Naive thymus-derived CD4-positive, alpha-beta T cell (primary cell): ENCODE measurements around the gene UBE2B. TPM values are rescaled to one million over a fixed set of nuclear protein-coding genes. Genes with fewer than 3 reads are reported as not detected.
"Not testable (repeated sequence)": the region's sequence is repeated elsewhere in the genome, so short reads cannot be mapped to it uniquely, and the experiment has no call there.

Source experiments
- ATAC-seq: fragments of 150-1000 bp; cut with Tn5 transposase; 2 replicates; pipeline ENCODE4 v1.10.0; 2021; ENCODE audit warnings: mild to moderate bottlenecking, moderate library complexity
- CTCF ChIA-PET: fragments of 350-600 bp; sonication (Branson Sonifier 250); formaldehyde crosslinking; loops from one replicate; lab custom pipeline; 2021; ENCODE audit warnings: antibody characterized with exemption; lab: Charles Lee
- POLR2A ChIA-PET: fragments of 350-600 bp; sonication (Branson Sonifier 250); formaldehyde crosslinking; loops from one replicate; lab custom pipeline; 2021; ENCODE audit warnings: antibody characterized with exemption, inconsistent platforms; lab: Charles Lee
- DNase-seq, 9 donors: peaks; one replicate each; pipeline versions ENCODE4 v3.0.0 to v3.0.0-alpha.2; 2020 to 2022; ENCODE audit warnings: mixed read lengths in 1 of 9
- H3K27ac ChIP-seq: one replicate; pipeline ENCODE4 v1.7.0; 2013; ENCODE audit warnings: mild to moderate bottlenecking, low read depth, low read length, moderate library complexity
- H3K27me3 ChIP-seq, 2 donors: one replicate each; pipeline ENCODE4 v1.7.0; 2013; ENCODE audit warnings: low read length in 2 of 2, mild to moderate bottlenecking in 2 of 2, moderate library complexity in 2 of 2; ENCODE audit not compliant: control insufficient read depth in 2 of 2, insufficient read depth in 2 of 2
- H3K36me3 ChIP-seq, 3 experiments: 1 replicate in 2 of 3; 2 replicates in 1 of 3; pipeline ENCODE4 v1.7.0; 2013; ENCODE audit warnings: low read length in 3 of 3, mild to moderate bottlenecking in 3 of 3, moderate library complexity in 1 of 3; ENCODE audit not compliant: insufficient read depth in 3 of 3, control insufficient read depth in 2 of 3
- H3K4me1 ChIP-seq, 2 donors: one replicate each; pipeline ENCODE4 v1.7.0; 2013; ENCODE audit warnings: low read length in 2 of 2, mild to moderate bottlenecking in 2 of 2, moderate library complexity in 1 of 2; ENCODE audit not compliant: control insufficient read depth in 2 of 2, insufficient read depth in 2 of 2
- H3K4me3 ChIP-seq: 2 replicates; pipeline ENCODE4 v1.7.0; 2013; ENCODE audit warnings: mild to moderate bottlenecking, low read length
- H3K9me3 ChIP-seq, 3 experiments: 1 replicate in 2 of 3; 2 replicates in 1 of 3; pipeline ENCODE4 v1.7.0; 2013; ENCODE audit warnings: low read length in 3 of 3; ENCODE audit not compliant: control insufficient read depth in 2 of 3
- H3K27ac Mint-ChIP-seq, 9 donors: one replicate each; pipeline ENCODE4 v1.8.0; 2020 to 2022; ENCODE audit warnings: mixed read lengths in 9 of 9, mild to moderate bottlenecking in 8 of 9, moderate library complexity in 5 of 9, inconsistent platforms in 2 of 9
- H3K27me3 Mint-ChIP-seq, 5 donors: one replicate each; pipeline ENCODE4 v1.8.0; 2021 to 2022; ENCODE audit warnings: mixed read lengths in 5 of 5, mild to moderate bottlenecking in 1 of 5
- H3K36me3 Mint-ChIP-seq, 5 donors: one replicate each; pipeline ENCODE4 v1.8.0; 2020 to 2022; ENCODE audit warnings: mixed read lengths in 5 of 5, mild to moderate bottlenecking in 3 of 5, inconsistent platforms in 1 of 5
- H3K4me1 Mint-ChIP-seq, 7 donors: one replicate each; pipeline ENCODE4 v1.8.0; 2020 to 2022; ENCODE audit warnings: mixed read lengths in 7 of 7, mild to moderate bottlenecking in 3 of 7, inconsistent platforms in 1 of 7
- H3K4me3 Mint-ChIP-seq, 10 donors: one replicate each; pipeline ENCODE4 v1.8.0; 2020 to 2022; ENCODE audit warnings: mild to moderate bottlenecking in 10 of 10, mixed read lengths in 10 of 10, moderate library complexity in 6 of 10, inconsistent platforms in 2 of 10
- H3K9me3 Mint-ChIP-seq, 11 donors: one replicate each; pipeline ENCODE4 v1.8.0; 2020 to 2022; ENCODE audit warnings: mixed read lengths in 11 of 11, mild to moderate bottlenecking in 4 of 11, inconsistent platforms in 1 of 11, moderate library complexity in 1 of 11
- intact Hi-C, 2 donors: fragments of 100-400 bp; cut with micrococcal nuclease; formaldehyde crosslinking; loops; one replicate each; pipeline ENCODE4 v1.15.1; 2023
- polyA plus RNA-seq, 2 donors: library from polyadenylated mRNA; unstranded; fragments of 300-500 nt; fragmentation: Illumina TruSeq; gene quantifications; one replicate each; pipeline ENCODE4 v1.2.3, GENCODE V29; 2021
- total RNA-seq, 6 experiments: library from RNA in 5 of 6; stranded (reverse) in 5 of 6; gene quantifications; 1 replicate in 5 of 6; 2 replicates in 1 of 6; pipeline ENCODE4 v1.2.3 and lab custom pipeline; 2021 to 2026

Gene UBE2B
- total and polyA plus RNA-seq, 7 experiments from 2014 or later, result 89.2 to 141 (median 117) TPM

GRCh38 chr5:134373633-134374032 is 2.3 kb downstream of the UBE2B start:
- Mint-ChIP-seq H3K4me3 (peak overlapping the region; percentile 41 to 99 (median 88)), H3K36me3 (peaks cover 0 to 24% (median 12%) of the 10 kb centered on the region in 5 donors), H3K27ac (peak overlapping the region in 6 of 9 donors; percentile 34 to 99 (median 94)), H3K4me1 (peaks cover 27 to 72% (median 61%) of the 10 kb centered on the region in 7 donors), H3K9me3 (peaks cover 0 to 13% (median 0%) of the 10 kb centered on the region in 11 donors)
- intact Hi-C loops, result loop anchor here (1.0 to 10.0 kb wide), 5 partner anchors 71 to 1879 kb away; partner anchors contain the start of genes IRF1 (in 1 of the 2), TXNDC15 (in 1 of the 2) and VDAC1 (in 1 of the 2)
- H3K9me3 ChIP-seq, H3K27me3 Mint-ChIP-seq, H3K27me3 ChIP-seq, H3K4me3 ChIP-seq, H3K27ac ChIP-seq, DNase-seq, ATAC-seq, CTCF ChIA-PET: not testable (repeated sequence)
- Histone ChIP-seq H3K4me1 (peaks cover 13 to 23% of the 10 kb centered on the region in 2 donors), H3K36me3 (peaks cover 0 to 27% (median 0%) of the 10 kb centered on the region in 3 experiments)
- POLR2A ChIA-PET, result interaction anchor here (7.1 kb wide), 1 partner anchor 152 kb away, joined by 92 read pairs; the partner anchor contains the start of gene JADE2

- peaks cover 0 to 13% (median 0%) of the 10 kb centered on the region in 11 donors for H3K9me3 Mint-ChIP-seq
- POLR2A ChIA-PET, result interaction anchor here (0.6 to 0.7 kb wide), 2 partner anchors 246 to 286 kb away, joined by 4 to 6 read pairs; no protein-coding TSS in a partner anchor
- peak in 2 of 9 donors; percentile 21 to 38 for DNase-seq
- Histone ChIP-seq H3K27me3 (no peaks in the 10 kb centered on the region), H3K4me3 (no peak overlapping the region), H3K36me3 (peaks cover 0 to 31% (median 0%) of the 10 kb centered on the region in 3 experiments), H3K9me3 (no peaks in the 10 kb centered on the region), H3K4me1 (peaks cover 13 to 19% of the 10 kb centered on the region in 2 donors), H3K27ac (no peak overlapping the region)
- H3K36me3 Mint-ChIP-seq, result peaks cover 0 to 24% (median 12%) of the 10 kb centered on the region in 5 donors
- peak overlapping the region in 8 of 10 donors; percentile 16 to 96 (median 62) for H3K4me3 Mint-ChIP-seq
- intact Hi-C loops, result loop anchor here (1.0 to 10.0 kb wide), 5 partner anchors 72 to 1879 kb away; partner anchors contain the start of genes IRF1 (in 1 of the 2), TXNDC15 (in 1 of the 2) and VDAC1 (in 1 of the 2)
- CTCF ChIA-PET, result no interaction called here
- H3K4me1 Mint-ChIP-seq, result peaks cover 32 to 78% (median 67%) of the 10 kb centered on the region in 7 donors
- no peak for ATAC-seq
- H3K27me3 Mint-ChIP-seq, result peaks cover 0 to 7% (median 0%) of the 10 kb centered on the region in 5 donors
- H3K27ac Mint-ChIP-seq, result peak overlapping the region in 6 of 9 donors; percentile 10 to 98 (median 60)
These were observed 2.9 kb downstream of the UBE2B start for GRCh38 chr5:134374232-134374631.

GRCh38 chr5:134380346-134380745 is 9.0 kb downstream of the UBE2B start:
- peaks cover 28 to 66% (median 48%) of the 10 kb centered on the region in 7 donors for H3K4me1 Mint-ChIP-seq
- Histone ChIP-seq H3K36me3 (peaks cover 12 to 67% (median 22%) of the 10 kb centered on the region in 3 experiments), H3K9me3 (no peaks in the 10 kb centered on the region), H3K4me3 (no peak overlapping the region), H3K27ac (peak overlapping the region; percentile 47), H3K27me3 (no peaks in the 10 kb centered on the region), H3K4me1 (peaks cover 0 to 8% of the 10 kb centered on the region in 2 donors)
- H3K4me3 Mint-ChIP-seq, result peak overlapping the region in 9 of 10 donors; percentile 26 to 82 (median 57)
- H3K27ac Mint-ChIP-seq, result peak overlapping the region in 8 of 9 donors; percentile 0 to 91 (median 79)
- no peaks in the 10 kb centered on the region for H3K27me3 Mint-ChIP-seq
- CTCF ChIA-PET, result no interaction called here
- H3K9me3 Mint-ChIP-seq, result no peaks in the 10 kb centered on the region
- ATAC-seq (peak; percentile 66), DNase-seq (peak in 7 of 9 donors; percentile 16 to 70 (median 47))
- intact Hi-C loops, result loop anchor here in 1 of 2 donors (1.0 kb wide), 1 partner anchor 8 kb away; no protein-coding TSS in a partner anchor
- peaks cover 0 to 40% (median 26%) of the 10 kb centered on the region in 5 donors for H3K36me3 Mint-ChIP-seq
- POLR2A ChIA-PET, result interaction anchor here (1.1 to 3.1 kb wide), 3 partner anchors 9 to 32 kb away, joined by 3 to 28 read pairs (median 10); partner anchors contain the start of genes CDKL3, CDKN2AIPNL and UBE2B

- H3K27me3 Mint-ChIP-seq, H3K4me3 Mint-ChIP-seq, DNase-seq, H3K4me3 ChIP-seq, intact Hi-C loops, CTCF ChIA-PET, H3K27me3 ChIP-seq, H3K4me1 ChIP-seq, H3K9me3 Mint-ChIP-seq, H3K27ac ChIP-seq, ATAC-seq, H3K9me3 ChIP-seq: not testable (repeated sequence)
- H3K4me1 Mint-ChIP-seq, result peaks cover 25 to 52% (median 42%) of the 10 kb centered on the region in 7 donors
- peaks cover 12 to 71% (median 24%) of the 10 kb centered on the region in 3 experiments for H3K36me3 ChIP-seq
- POLR2A ChIA-PET, result interaction anchor here (0.6 to 3.1 kb wide), 5 partner anchors 11 to 459 kb away, joined by 3 to 28 read pairs (median 3); partner anchors contain the start of gene UBE2B
- H3K27ac Mint-ChIP-seq, result peak overlapping the region in 3 of 9 donors; percentile 33 to 67 (median 51)
- H3K36me3 Mint-ChIP-seq, result peaks cover 0 to 40% (median 23%) of the 10 kb centered on the region in 5 donors
These were observed 10.8 kb downstream of the UBE2B start for GRCh38 chr5:134382204-134382603.

GRCh38 chr5:134383980-134384697 is 12.8 kb downstream of the UBE2B start:
- intact Hi-C loops, result no loop called here
- Histone ChIP-seq H3K27ac (no peak overlapping the region), H3K4me3 (no peak overlapping the region), H3K36me3 (peaks cover 18 to 75% (median 32%) of the 10 kb centered on the region in 3 experiments), H3K27me3 (no peaks in the 10 kb centered on the region), H3K4me1 (peaks cover 0 to 8% of the 10 kb centered on the region in 2 donors), H3K9me3 (no peaks in the 10 kb centered on the region)
- ChIA-PET POLR2A (interaction anchor here (0.6 to 2.4 kb wide), 3 partner anchors 9 to 12 kb away, joined by 3 to 7 read pairs (median 3); partner anchors contain the start of gene UBE2B), CTCF (no interaction called here)
- Mint-ChIP-seq H3K4me1 (peaks cover 17 to 40% (median 28%) of the 10 kb centered on the region in 7 donors), H3K27ac (peak overlapping the region in 5 of 9 donors; percentile 50 to 83 (median 68)), H3K4me3 (peak overlapping the region in 1 of 10 donors; percentile 45), H3K9me3 (peaks cover 0 to 3% (median 0%) of the 10 kb centered on the region in 11 donors), H3K27me3 (no peaks in the 10 kb centered on the region), H3K36me3 (peaks cover 0 to 40% (median 33%) of the 10 kb centered on the region in 5 donors)
- no peak for ATAC-seq
- no peak for DNase-seq

- H3K9me3 ChIP-seq, result no peaks in the 10 kb centered on the region
- no peaks in the 10 kb centered on the region for H3K27me3 Mint-ChIP-seq
- H3K4me1 ChIP-seq, result no peaks in the 10 kb centered on the region
- intact Hi-C loops, result no loop called here
- no peak for DNase-seq
- no peak overlapping the region for H3K4me3 Mint-ChIP-seq
- no peak for ATAC-seq
- H3K36me3 Mint-ChIP-seq, result peaks cover 3 to 51% (median 40%) of the 10 kb centered on the region in 5 donors
- peaks cover 0 to 3% (median 0%) of the 10 kb centered on the region in 11 donors for H3K9me3 Mint-ChIP-seq
- peaks cover 4 to 19% (median 12%) of the 10 kb centered on the region in 7 donors for H3K4me1 Mint-ChIP-seq
- no peak overlapping the region for H3K4me3 ChIP-seq
- H3K36me3 ChIP-seq, result peaks cover 25 to 88% (median 46%) of the 10 kb centered on the region in 3 experiments
- CTCF ChIA-PET, result interaction anchor here (0.7 kb wide), 1 partner anchor 177 kb away, joined by 3 read pairs; no protein-coding TSS in a partner anchor
- no peaks in the 10 kb centered on the region for H3K27me3 ChIP-seq
- H3K27ac Mint-ChIP-seq, result peak overlapping the region in 2 of 9 donors; percentile 38 to 77
- no peak overlapping the region for H3K27ac ChIP-seq
- POLR2A ChIA-PET, result interaction anchor here (1.0 to 1.4 kb wide), 2 partner anchors 11 to 20 kb away, joined by 3 to 4 read pairs; no protein-coding TSS in a partner anchor
These were observed 16.1 kb downstream of the UBE2B start for GRCh38 chr5:134387443-134387842.
